ENCODE results near the gene KANK4. TPM values are rescaled to one million over a fixed set of nuclear protein-coding genes. Genes with fewer than 3 reads are reported as not detected.

The KANK4 gene
- total and polyA plus RNA-seq, 2 of the 8 experiments (the other 6 are each of a cell fraction or from before 2014, with no cell fraction given): 0.22 to 0.26 TPM

- Histone ChIP-seq H3K4me2 (ENCODE audit: insufficient read depth in 1 of 2, low read depth in 2 of 2, low read length in 2 of 2) (peak overlapping the region; percentile 61 to 63; a peak in 3 of 4 replicates), H3K23ac (ENCODE audit: insufficient read length) (no peak overlapping the region), H4K8ac (ENCODE audit: extremely low read depth, insufficient read depth, low read length) (no peak overlapping the region), H2BK12ac (ENCODE audit: low read depth, low read length) (no peak overlapping the region), H3K4ac (replicated peaks; ENCODE audit: insufficient read length, low read depth, low read length) (no peak overlapping the region), H2AFZ (ENCODE audit: low read length) (no peak overlapping the region), H3K4me3 (ENCODE audit: extremely low read depth in 1 of 4, insufficient read depth in 2 of 4, low read depth in 3 of 4, low read length in 4 of 4) (peak overlapping the region in 1 of 4 experiments; percentile 40; a peak in 4 of 8 replicates), H3K4me1 (replicated peaks in 1 of 4; ENCODE audit: control insufficient read depth in 3 of 4, insufficient read depth in 4 of 4, low read length in 3 of 4) (peaks cover 10 to 20% (median 15%) of the 10 kb centered on the region in 4 experiments), H3K36me3 (ENCODE audit: control insufficient read depth in 2 of 4, insufficient read depth in 4 of 4, low read length in 3 of 4) (no peaks in the 10 kb centered on the region), H3K9ac (replicated peaks in 1 of 4; ENCODE audit: extremely low read depth in 1 of 4, low read depth in 3 of 4, low read length in 3 of 4) (no peak overlapping the region), H2AK5ac (ENCODE audit: low read depth, low read length) (no peak overlapping the region), H2BK20ac (ENCODE audit: low read length) (no peak overlapping the region), H2BK15ac (ENCODE audit: low read length) (no peak overlapping the region), H3K18ac (ENCODE audit: extremely low read depth, low read length) (no peak overlapping the region), H3K23me2 (ENCODE audit: low read depth, low read length) (no peaks in the 10 kb centered on the region), H3K79me2 (ENCODE audit: control insufficient read depth in 1 of 2, insufficient read depth in 2 of 2, low read length in 2 of 2) (no peaks in the 10 kb centered on the region), H3K27ac (ENCODE audit: low read depth, low read length) (no peak overlapping the region), H2BK120ac (replicated peaks; ENCODE audit: low read depth, low read length) (no peak overlapping the region), H4K20me1 (replicated peaks in 1 of 2; ENCODE audit: control insufficient read depth in 1 of 2, insufficient read depth in 2 of 2, low read length in 2 of 2) (peaks cover 0 to 2% of the 10 kb centered on the region in 2 experiments), H3K14ac (ENCODE audit: insufficient read length) (no peak overlapping the region), H2BK5ac (ENCODE audit: low read depth, low read length) (no peak overlapping the region), H4K91ac (replicated peaks; ENCODE audit: insufficient read length, low read length) (no peak overlapping the region), H3K9me3 (ENCODE audit: insufficient read depth in 2 of 2, low read depth in 1 of 2, low read length in 1 of 2) (peaks cover 4 to 7% of the 10 kb centered on the region in 2 experiments; a peak in 1 of 4 replicates), H3K27me3 (replicated peaks in 1 of 4; ENCODE audit: control insufficient read depth in 3 of 4, extremely low read depth in 1 of 4, insufficient read depth in 3 of 4, low read length in 3 of 4) (peaks cover 12 to 60% (median 47%) of the 10 kb centered on the region in 4 experiments), H4K5ac (ENCODE audit: insufficient read length, low read depth, low read length) (no peak overlapping the region), H3K79me1 (ENCODE audit: low read depth, low read length) (no peaks in the 10 kb centered on the region), H3K56ac (replicated peaks; ENCODE audit: insufficient read length, low read depth, low read length) (no peak overlapping the region)
- 55% methylated on average over 1 of the region's 1 CpG; no CpG with 5 or more reads in 1 of the 2 experiments for WGBS, 2 experiments (ENCODE audit: extremely low coverage in 1 of 2, insufficient coverage in 1 of 2, insufficient read length in 1 of 2, insufficient replicate concordance in 2 of 2, low coverage in 1 of 2, low lambda C conversion rate in 2 of 2, missing lambda C conversion rate in 1 of 2)
- POLR2A ChIA-PET (ENCODE audit: partially characterized antibody): interaction anchor here (0.7 to 1.6 kb wide), 10 partner anchors 10 to 151 kb away, joined by 3 to 8 read pairs (median 3); partner anchors contain the start of gene USP1
- FAIRE-seq (no peak), DNase-seq (ENCODE audit: low read depth in 1 of 2, low spot score in 2 of 2) (no peak)
- CTCF ChIA-PET (ENCODE audit: partially characterized antibody): interaction anchor here (0.6 to 3.0 kb wide), 10 partner anchors 9 to 1077 kb away, joined by 3 to 12 read pairs (median 3); no protein-coding TSS in a partner anchor
- TF ChIP-seq JUN (IDR thresholded peaks at IDR 0.05; ENCODE audit: low read depth, low read length) (no peak), RBBP5 (IDR thresholded peaks at IDR 0.05; ENCODE audit: borderline replicate concordance, low read depth, low read length) (no peak), E2F6 (IDR thresholded peaks at IDR 0.05) (no peak), SP1 (IDR thresholded peaks at IDR 0.05; ENCODE audit: low read depth, low read length) (no peak), SP4 (IDR thresholded peaks at IDR 0.05; ENCODE audit: low read length) (no peak)
Observed at GRCh38 chr1:62285440-62285839, 33.8 kb downstream of the KANK4 start.

All from H1 (cell line).